ENCODE results near the gene HABP2. TPM values are rescaled to one million over a fixed set of nuclear protein-coding genes. Genes with fewer than 3 reads are reported as not detected.

Gene HABP2
- total RNA-seq, 2 donors from 2014 or later, result not detected

DNA sequence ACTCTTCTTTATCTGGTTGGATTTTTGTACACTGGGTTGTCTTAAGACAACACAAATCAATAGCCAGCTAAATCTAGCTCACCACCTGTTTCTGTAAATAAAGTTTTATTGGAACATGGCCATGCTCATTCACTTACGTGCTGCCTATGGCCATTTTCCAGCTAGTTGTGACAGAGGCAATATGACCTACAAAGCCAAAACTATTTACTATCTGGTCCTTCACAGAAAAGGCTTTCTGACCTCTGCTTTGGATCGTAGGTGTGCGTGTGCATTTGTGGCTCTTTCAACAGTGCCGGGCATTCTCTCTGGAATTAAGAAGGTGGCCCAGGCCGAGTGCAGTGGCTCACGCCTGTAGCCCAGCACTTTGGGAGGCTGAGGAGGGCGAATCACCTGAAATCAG, 65.5 kb downstream of the HABP2 start:
- TF ChIP-seq, protein P1, sequence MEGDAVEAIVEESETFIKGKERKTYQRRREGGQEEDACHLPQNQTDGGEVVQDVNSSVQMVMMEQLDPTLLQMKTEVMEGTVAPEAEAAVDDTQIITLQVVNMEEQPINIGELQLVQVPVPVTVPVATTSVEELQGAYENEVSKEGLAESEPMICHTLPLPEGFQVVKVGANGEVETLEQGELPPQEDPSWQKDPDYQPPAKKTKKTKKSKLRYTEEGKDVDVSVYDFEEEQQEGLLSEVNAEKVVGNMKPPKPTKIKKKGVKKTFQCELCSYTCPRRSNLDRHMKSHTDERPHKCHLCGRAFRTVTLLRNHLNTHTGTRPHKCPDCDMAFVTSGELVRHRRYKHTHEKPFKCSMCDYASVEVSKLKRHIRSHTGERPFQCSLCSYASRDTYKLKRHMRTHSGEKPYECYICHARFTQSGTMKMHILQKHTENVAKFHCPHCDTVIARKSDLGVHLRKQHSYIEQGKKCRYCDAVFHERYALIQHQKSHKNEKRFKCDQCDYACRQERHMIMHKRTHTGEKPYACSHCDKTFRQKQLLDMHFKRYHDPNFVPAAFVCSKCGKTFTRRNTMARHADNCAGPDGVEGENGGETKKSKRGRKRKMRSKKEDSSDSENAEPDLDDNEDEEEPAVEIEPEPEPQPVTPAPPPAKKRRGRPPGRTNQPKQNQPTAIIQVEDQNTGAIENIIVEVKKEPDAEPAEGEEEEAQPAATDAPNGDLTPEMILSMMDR (IDR thresholded peaks at IDR 0.05), result no peak
- Histone ChIP-seq H3K4me1 (no peaks in the 10 kb centered on the region), H3K4me3 (no peak overlapping the region), H3K9me3 (no peaks in the 10 kb centered on the region), H3K36me3 (peaks cover 72% of the 10 kb centered on the region), H3K27ac (peak overlapping the region in 1 of 2 donors; percentile 3), H3K27me3 (no peaks in the 10 kb centered on the region)
- no peak for DNase-seq (ENCODE audit: low spot score)

DNA sequence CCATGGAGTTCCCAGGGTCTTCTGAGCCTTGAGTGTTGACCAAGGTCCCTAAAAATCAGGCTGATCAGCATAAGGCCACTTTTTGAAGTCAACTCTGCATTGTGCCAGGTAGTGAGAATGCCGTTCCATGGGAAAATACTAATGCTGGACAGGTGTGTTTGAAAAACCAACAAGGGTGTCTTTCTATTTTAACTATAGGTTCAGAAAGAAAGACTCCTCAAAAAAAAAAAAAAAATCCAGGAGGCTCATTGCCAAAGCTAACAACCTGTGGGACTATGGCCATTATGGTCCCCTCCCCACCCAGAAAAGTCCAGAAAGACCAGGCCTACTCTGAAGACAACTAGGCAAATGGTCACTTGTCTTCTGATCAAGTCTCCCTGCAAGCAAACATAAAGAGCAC, 66.5 kb downstream of the HABP2 start:
- H3K27me3 ChIP-seq, result no peaks in the 10 kb centered on the region
- no peak overlapping the region for H3K4me3 ChIP-seq
- DNase-seq (ENCODE audit: low spot score), result no peak
- no peaks in the 10 kb centered on the region for H3K4me1 ChIP-seq
- TF ChIP-seq, protein P1 (IDR thresholded peaks at IDR 0.05), result no peak
- H3K9me3 ChIP-seq, result no peaks in the 10 kb centered on the region
- peaks cover 75% of the 10 kb centered on the region for H3K36me3 ChIP-seq
- H3K27ac ChIP-seq, result no peak overlapping the region

DNA sequence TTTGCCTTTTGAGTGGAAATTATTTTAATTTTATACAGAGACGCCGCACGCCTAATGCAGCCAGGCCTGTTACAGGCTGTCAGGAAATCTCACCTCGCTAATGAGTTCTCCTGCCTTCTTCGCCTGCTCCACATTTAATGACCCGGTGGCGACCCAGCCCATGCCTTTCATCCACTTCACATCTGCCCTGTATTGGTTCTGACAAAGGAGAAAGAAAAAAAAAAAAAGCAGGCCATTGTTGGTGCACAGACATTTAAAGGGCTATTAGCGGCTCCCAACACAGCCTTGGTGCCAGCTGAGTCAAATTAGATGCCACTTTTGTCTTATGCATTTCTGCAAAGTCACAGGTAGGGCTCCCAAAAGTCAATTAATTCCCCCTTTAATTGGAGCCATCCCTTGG, 67.7 kb downstream of the HABP2 start:
- no peak for DNase-seq (ENCODE audit: low spot score)
- H3K4me1 ChIP-seq, result no peaks in the 10 kb centered on the region
- H3K27ac ChIP-seq, result no peak overlapping the region
- no peak overlapping the region for H3K4me3 ChIP-seq
- no peaks in the 10 kb centered on the region for H3K9me3 ChIP-seq
- H3K27me3 ChIP-seq, result no peaks in the 10 kb centered on the region
- H3K36me3 ChIP-seq, result peaks cover 75% of the 10 kb centered on the region
- TF ChIP-seq, protein P1 (IDR thresholded peaks at IDR 0.05), result no peak

DNA sequence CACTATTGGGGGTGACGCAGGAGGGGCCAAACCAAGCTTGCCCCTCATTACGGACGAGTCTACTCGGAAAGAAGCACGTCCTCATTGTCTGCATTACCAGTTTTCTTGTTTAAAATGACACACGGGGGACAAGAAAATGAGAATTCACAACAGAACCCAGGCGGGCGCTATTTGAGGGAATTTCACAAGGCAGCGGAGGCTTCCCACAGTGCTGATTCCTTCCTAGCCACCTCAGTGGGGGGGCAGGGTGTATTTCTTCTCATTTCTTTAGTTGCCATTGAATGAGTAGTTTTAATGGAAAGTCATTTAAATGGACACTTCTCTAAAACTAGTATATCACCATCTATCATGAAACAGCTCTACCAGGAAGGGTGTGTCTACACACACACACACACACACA, 68.1 kb downstream of the HABP2 start:
- TF ChIP-seq, protein P1 (IDR thresholded peaks at IDR 0.05), result no peak

DNA sequence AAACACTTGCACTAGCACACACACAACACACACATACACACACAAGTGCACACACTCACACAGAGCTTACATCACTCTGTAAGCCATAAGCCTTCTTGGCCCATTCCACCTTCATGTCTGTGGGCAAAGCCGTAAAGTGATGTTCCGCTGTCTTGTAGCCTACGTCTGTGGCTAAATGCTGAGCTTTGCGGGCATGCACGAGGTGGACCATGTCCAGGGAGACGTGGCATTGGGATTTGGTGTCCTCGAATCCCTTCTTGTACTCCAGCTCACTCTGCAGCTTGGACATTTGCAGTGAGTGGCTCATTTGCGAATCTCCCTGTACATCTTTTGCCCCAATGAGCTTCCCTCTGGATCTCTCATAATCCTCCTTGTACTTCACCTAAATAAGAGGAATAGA, 68.9 kb downstream of the HABP2 start:
- DNase-seq (ENCODE audit: low spot score), result no peak
- H3K4me1 ChIP-seq, result peaks cover 0 to 7% of the 10 kb centered on the region in 2 donors
- H3K9me3 ChIP-seq, result no peaks in the 10 kb centered on the region
- H3K27me3 ChIP-seq, result no peaks in the 10 kb centered on the region
- no peak overlapping the region for H3K4me3 ChIP-seq
- H3K36me3 ChIP-seq, result peaks cover 76% of the 10 kb centered on the region
- TF ChIP-seq, protein P1 (IDR thresholded peaks at IDR 0.05), result no peak
- no peak overlapping the region for H3K27ac ChIP-seq

More for the DNA sequence above, 68.1 kb downstream of the HABP2 start:
- no peaks in the 10 kb centered on the region for H3K27me3 ChIP-seq
- no peak for DNase-seq (ENCODE audit: low spot score)
- H3K36me3 ChIP-seq, result peaks cover 75% of the 10 kb centered on the region
- no peaks in the 10 kb centered on the region for H3K4me1 ChIP-seq
- no peak overlapping the region for H3K27ac ChIP-seq
- H3K4me3 ChIP-seq, result no peak overlapping the region
- H3K9me3 ChIP-seq, result no peaks in the 10 kb centered on the region

DNA sequence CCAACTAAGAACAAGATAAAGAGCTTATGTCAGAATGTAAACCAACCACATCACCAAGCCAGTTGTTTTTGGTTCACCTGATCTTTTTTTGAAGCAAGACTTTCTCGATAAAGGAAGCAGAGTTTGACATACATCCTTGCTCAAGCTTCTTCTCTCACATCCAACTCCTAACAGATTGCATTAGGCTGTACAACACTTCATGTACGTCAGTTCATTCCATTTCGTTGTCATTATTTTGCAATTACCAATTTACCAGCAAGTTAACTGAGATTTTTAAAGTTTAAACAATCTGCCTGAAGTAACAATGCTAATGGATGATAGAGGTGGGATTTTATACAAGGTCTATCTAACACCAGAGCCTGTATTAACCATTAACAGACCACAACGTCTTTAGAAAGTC, 70.0 kb downstream of the HABP2 start:
- H3K4me3 ChIP-seq, result no peak overlapping the region
- peaks cover 0 to 18% of the 10 kb centered on the region in 2 donors for H3K4me1 ChIP-seq
- TF ChIP-seq, protein P1 (IDR thresholded peaks at IDR 0.05), result no peak
- peaks cover 68% of the 10 kb centered on the region for H3K36me3 ChIP-seq
- peak overlapping the region in 1 of 2 donors; percentile 26 for H3K27ac ChIP-seq
- H3K27me3 ChIP-seq, result no peaks in the 10 kb centered on the region
- DNase-seq (ENCODE audit: low spot score), result no peak
- no peaks in the 10 kb centered on the region for H3K9me3 ChIP-seq

All from right atrium auricular region (tissue), 2 donors.